IMR-90 (cell line): Measurements from ENCODE around the gene CEACAM16. TPM values are rescaled to one million over a fixed set of nuclear protein-coding genes. Genes with fewer than 3 reads are reported as not detected.

Source experiments
- ATAC-seq: fragments of 200-7000 bp; cut with Tn5 transposase; 2 replicates; pipeline ENCODE4 v1.9.1; 2020; ENCODE audit warnings: low read depth, mild to moderate bottlenecking, moderate library complexity
- BruUV-seq: library from RNA; stranded (reverse); fragments of 400-500 nt; replicated peaks from 2 replicates; lab custom pipeline; 2021; lab: Mats Ljungman, UMichigan
- CTCF ChIA-PET: fragments of 300-600 bp; formaldehyde crosslinking; extraction: SDS; loops from one replicate; lab custom pipeline; 2021; ENCODE audit warnings: antibody characterized with exemption; lab: Yijun Ruan, JAX
- POLR2A ChIA-PET: fragments of 300-600 bp; sonication (Branson Sonifier 250); formaldehyde crosslinking; loops from one replicate; lab custom pipeline; 2022; ENCODE audit warnings: antibody characterized with exemption; ENCODE audit not compliant: unreplicated experiment; lab: Charles Lee
- DNase-seq: peaks from one replicate; pipeline ENCODE4 v3.0.0; 2013
- H2AFZ ChIP-seq: replicated peaks from 2 replicates; pipeline ENCODE3; 2013; ENCODE audit warnings: low read length, mild to moderate bottlenecking; ENCODE audit not compliant: poor library complexity
- H2AK5ac ChIP-seq: 2 replicates; pipeline ENCODE4 v1.6.1; 2013; ENCODE audit warnings: low read depth, low read length, inconsistent platforms
- H2AK9ac ChIP-seq: replicated peaks from 2 replicates; pipeline ENCODE3; 2013; ENCODE audit warnings: mild to moderate bottlenecking, low read depth, low read length, moderate library complexity; ENCODE audit not compliant: poor library complexity
- H2BK120ac ChIP-seq: 2 replicates; pipeline ENCODE4 v1.6.1; 2013; ENCODE audit warnings: low read depth, low read length, inconsistent platforms
- H2BK15ac ChIP-seq: 3 replicates; pipeline ENCODE4 v1.6.1; 2013; ENCODE audit warnings: low read depth, low read length, inconsistent platforms
- H2BK20ac ChIP-seq: 2 replicates; pipeline ENCODE4 v1.6.1; 2013; ENCODE audit warnings: low read depth, mild to moderate bottlenecking, inconsistent platforms, low read length, moderate library complexity
- H2BK5ac ChIP-seq: 2 replicates; pipeline ENCODE4 v1.6.1; 2013; ENCODE audit warnings: mild to moderate bottlenecking, low read depth, low read length, inconsistent platforms; ENCODE audit not compliant: poor library complexity, severe bottlenecking
- H3K14ac ChIP-seq: replicated peaks from 2 replicates; pipeline ENCODE4 v1.6.1; 2013; ENCODE audit warnings: low read depth, low read length, inconsistent platforms
- H3K18ac ChIP-seq: 2 replicates; pipeline ENCODE4 v1.6.1; 2013; ENCODE audit warnings: low read depth, low read length, control low read depth
- H3K23ac ChIP-seq: 2 replicates; pipeline ENCODE4 v1.6.1; 2013; ENCODE audit warnings: low read depth, low read length, inconsistent platforms
- H3K27ac ChIP-seq: 2 replicates; pipeline ENCODE4 v1.5.1; 2013; ENCODE audit warnings: mild to moderate bottlenecking, control low read depth, low read length; ENCODE audit not compliant: insufficient read depth
- H3K27me3 ChIP-seq: 2 replicates; pipeline ENCODE4 v1.6.1; 2013; ENCODE audit warnings: low read length; ENCODE audit not compliant: control insufficient read depth, insufficient read depth
- H3K36me3 ChIP-seq: 2 replicates; pipeline ENCODE4 v1.6.1; 2013; ENCODE audit warnings: low read length, mixed read lengths; ENCODE audit not compliant: control insufficient read depth, insufficient read depth
- H3K4ac ChIP-seq: 2 replicates; pipeline ENCODE4 v1.6.1; 2013; ENCODE audit warnings: low read depth, low read length, inconsistent platforms
- H3K4me1 ChIP-seq: 2 replicates; pipeline ENCODE4 v1.6.1; 2013; ENCODE audit warnings: low read length, mixed read lengths; ENCODE audit not compliant: control insufficient read depth, insufficient read depth
- H3K4me2 ChIP-seq: 2 replicates; pipeline ENCODE4 v1.6.1; 2013; ENCODE audit warnings: low read depth, mild to moderate bottlenecking, control low read depth, low read length, moderate library complexity
- H3K4me3 ChIP-seq: 2 replicates; pipeline ENCODE4 v1.5.1; 2013; ENCODE audit warnings: low read depth, mild to moderate bottlenecking, control low read depth, low read length, moderate library complexity; ENCODE audit not compliant: insufficient read depth
- H3K56ac ChIP-seq: 2 replicates; pipeline ENCODE4 v1.6.1; 2013; ENCODE audit warnings: low read length, inconsistent platforms; ENCODE audit not compliant: insufficient read depth; ENCODE audit errors: extremely low read depth
- H3K79me1 ChIP-seq, 2 experiments: 2 replicates each; pipeline ENCODE4 v1.6.1; 2013; ENCODE audit warnings: low read length in 2 of 2, inconsistent platforms in 1 of 2, low read depth in 1 of 2
- H3K9ac ChIP-seq: 2 replicates; pipeline ENCODE4 v1.6.1; 2013; ENCODE audit warnings: low read depth, low read length, control low read depth
- H3K9me1 ChIP-seq: 2 replicates; pipeline ENCODE4 v1.6.1; 2013; ENCODE audit warnings: low read length, inconsistent platforms; ENCODE audit not compliant: insufficient read depth
- H3K9me3 ChIP-seq: 2 replicates; pipeline ENCODE4 v1.6.1; 2013; ENCODE audit warnings: low read length; ENCODE audit not compliant: control insufficient read depth, insufficient read depth
- H4K20me1 ChIP-seq: 2 replicates; pipeline ENCODE4 v1.6.1; 2013; ENCODE audit warnings: low read length, inconsistent platforms; ENCODE audit not compliant: insufficient read depth
- H4K5ac ChIP-seq: 2 replicates; pipeline ENCODE4 v1.6.1; 2013; ENCODE audit warnings: mild to moderate bottlenecking, low read depth, low read length, control low read depth
- H4K8ac ChIP-seq, 2 experiments: 2 replicates each; pipeline ENCODE4 v1.6.1; 2013; ENCODE audit warnings: low read depth in 2 of 2, low read length in 2 of 2, control low read depth in 1 of 2, inconsistent platforms in 1 of 2
- H4K91ac ChIP-seq: 2 replicates; pipeline ENCODE4 v1.6.1; 2013; ENCODE audit warnings: low read depth, low read length, inconsistent platforms; ENCODE audit not compliant: insufficient read depth
- BHLHE40 ChIP-seq: fragments of 150-350 bp; IDR thresholded peaks from 2 replicates; pipeline ENCODE4 v1.6.1; 2016; ENCODE audit warnings: mild to moderate bottlenecking, low read depth, low read length
- WGBS, 2 experiments: methylation state at CpG; one replicate each; pipeline versions ENCODE4 v1.1.5 to v1.1.7; 2013; ENCODE audit warnings: missing lambda C conversion rate in 2 of 2; ENCODE audit not compliant: insufficient read length in 1 of 2; ENCODE audit errors: extremely low coverage in 2 of 2; 5-methylcytosine and 5-hydroxymethylcytosine counted together
- dilution Hi-C: fragments of 300-500 bp; cut with HindIII; formaldehyde crosslinking; loops from one replicate; pipeline ENCODE4 v1.14.3; 2018; ENCODE audit warnings: low sequenced_read_pairs; ENCODE audit not compliant: unreplicated experiment
- in situ Hi-C: fragments of 300-500 bp; cut with MboI; formaldehyde crosslinking; loops from 3 replicates; pipeline ENCODE4 v1.14.3; 2019; ENCODE audit warnings: low sequenced_read_pairs, inconsistent platforms, mixed read lengths
- intact Hi-C: fragments of 100-400 bp; cut with micrococcal nuclease; formaldehyde crosslinking; loops from 2 replicates; pipeline ENCODE4 v1.10.0; 2022
- polyA plus RNA-seq, 3 experiments: library from polyadenylated mRNA; depleted of rRNA; stranded (reverse); fragments of >200 nt; gene quantifications; 2 replicates each; pipeline ENCODE4 v1.2.3, GENCODE V29; 2012; ENCODE audit warnings: low replicate concordance in 1 of 3
- total RNA-seq: library from RNA; depleted of rRNA; stranded (reverse); fragments of >200 nt; gene quantifications from 2 replicates; pipeline ENCODE4 v1.2.3, GENCODE V29; 2012
- TF ChIP-seq, protein P1 (sequence below): conservative IDR thresholded peaks from 2 replicates; pipeline ENCODE4 v1.5.1; 2012; ENCODE audit warnings: mild to moderate bottlenecking, low read depth, low read length, improper control_type of control experiment

Gene CEACAM16
- total and polyA plus RNA-seq, 2 of the 4 experiments (the other 2 are of a cell fraction) = not detected

DNA sequence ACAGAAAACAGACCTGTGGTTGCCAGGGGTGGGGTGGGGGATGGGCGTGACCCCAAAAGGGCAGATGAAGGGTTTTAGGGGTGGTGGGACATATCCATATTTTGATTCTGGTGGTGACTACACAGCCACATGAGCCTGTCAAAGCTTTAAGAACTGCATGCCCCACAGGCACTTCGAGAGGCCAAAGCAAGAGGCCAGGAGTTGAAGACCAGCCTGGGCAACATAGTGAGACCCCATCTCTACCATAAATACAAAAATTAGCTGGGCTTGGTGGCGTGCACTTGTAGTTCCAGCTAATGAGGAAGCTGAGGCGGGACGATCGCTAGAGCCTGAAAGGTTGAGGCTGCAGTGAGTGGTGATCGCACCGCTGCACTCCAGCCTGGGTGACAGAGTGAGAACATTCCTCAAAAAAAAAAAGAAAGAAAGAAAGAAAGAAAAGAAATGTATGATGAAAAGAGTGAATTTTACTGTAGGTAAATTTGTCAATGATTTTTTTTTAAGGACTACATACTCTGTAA, 30.6 kb downstream of the CEACAM16 start:
- no peak overlapping the region for H3K56ac ChIP-seq
- H2BK15ac ChIP-seq = no peak overlapping the region
- dilution Hi-C loops (no loop called here), intact Hi-C loops (no loop called here), in situ Hi-C loops (no loop called here)
- H2AFZ ChIP-seq = no peak overlapping the region
- H2BK20ac ChIP-seq = no peak overlapping the region
- H2BK5ac ChIP-seq = no peak overlapping the region
- no peaks in the 10 kb centered on the region for H3K9me3 ChIP-seq
- no peaks in the 10 kb centered on the region for H4K20me1 ChIP-seq
- H3K79me1 ChIP-seq = no peaks in the 10 kb centered on the region
- no peak overlapping the region for H3K4me2 ChIP-seq
- no peak overlapping the region for H3K4ac ChIP-seq
- H3K4me3 ChIP-seq = no peak overlapping the region
- no peaks in the 10 kb centered on the region for H3K36me3 ChIP-seq
- ChIA-PET CTCF (no interaction called here), POLR2A (no interaction called here)
- no peak overlapping the region for H4K91ac ChIP-seq
- no peak overlapping the region for H4K8ac ChIP-seq
- H3K18ac ChIP-seq = no peak overlapping the region
- H4K5ac ChIP-seq = no peak overlapping the region
- no peak overlapping the region for H3K9ac ChIP-seq
- WGBS, 2 experiments = no CpG with 5 or more reads among the region's 8 CpGs
- no peaks in the 10 kb centered on the region for H3K27me3 ChIP-seq
- H3K27ac ChIP-seq = no peak overlapping the region
- ATAC-seq = no peak
- H3K4me1 ChIP-seq = peaks cover 4% of the 10 kb centered on the region
- no peak overlapping the region for H3K23ac ChIP-seq
- DNase-seq = no peak
- H2BK120ac ChIP-seq = 0 out of 2 replicates have a peak overlapping the region, but pooled peaks have one; percentile 4
- H3K14ac ChIP-seq = no peak overlapping the region
- no peak overlapping the region for H2AK9ac ChIP-seq
- 0 out of 2 replicates have a peak overlapping the region, but pooled peaks have one; percentile 47 for H2AK5ac ChIP-seq
- BruUV-seq = no TSS peak
- 0 out of 2 replicates have a peak, but pooled peaks cover 3% of the 10 kb centered on the region for H3K9me1 ChIP-seq
- TF ChIP-seq, protein P1, sequence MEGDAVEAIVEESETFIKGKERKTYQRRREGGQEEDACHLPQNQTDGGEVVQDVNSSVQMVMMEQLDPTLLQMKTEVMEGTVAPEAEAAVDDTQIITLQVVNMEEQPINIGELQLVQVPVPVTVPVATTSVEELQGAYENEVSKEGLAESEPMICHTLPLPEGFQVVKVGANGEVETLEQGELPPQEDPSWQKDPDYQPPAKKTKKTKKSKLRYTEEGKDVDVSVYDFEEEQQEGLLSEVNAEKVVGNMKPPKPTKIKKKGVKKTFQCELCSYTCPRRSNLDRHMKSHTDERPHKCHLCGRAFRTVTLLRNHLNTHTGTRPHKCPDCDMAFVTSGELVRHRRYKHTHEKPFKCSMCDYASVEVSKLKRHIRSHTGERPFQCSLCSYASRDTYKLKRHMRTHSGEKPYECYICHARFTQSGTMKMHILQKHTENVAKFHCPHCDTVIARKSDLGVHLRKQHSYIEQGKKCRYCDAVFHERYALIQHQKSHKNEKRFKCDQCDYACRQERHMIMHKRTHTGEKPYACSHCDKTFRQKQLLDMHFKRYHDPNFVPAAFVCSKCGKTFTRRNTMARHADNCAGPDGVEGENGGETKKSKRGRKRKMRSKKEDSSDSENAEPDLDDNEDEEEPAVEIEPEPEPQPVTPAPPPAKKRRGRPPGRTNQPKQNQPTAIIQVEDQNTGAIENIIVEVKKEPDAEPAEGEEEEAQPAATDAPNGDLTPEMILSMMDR = no peak
- TF ChIP-seq BHLHE40 = no peak
